Ascending aorta (tissue), 2 donors: ENCODE data around the gene PLXNA4. TPM values are rescaled to one million over a fixed set of nuclear protein-coding genes. Genes with fewer than 3 reads are reported as not detected.
A peak's percentile ranks its signal among the peaks of the same experiment; 100 is the strongest.

Experiments
- DNase-seq, 2 donors: peaks; one replicate each; pipeline ENCODE4 v3.0.0-alpha.2; 2019; ENCODE audit warnings: low spot score in 2 of 2
- H3K27ac ChIP-seq, 2 donors: fragments of 200-600 bp; sonication (generic); one replicate each; pipeline ENCODE4 v1.5.1; 2016 to 2017; ENCODE audit warnings: mild to moderate bottlenecking in 1 of 2
- H3K27me3 ChIP-seq: fragments of 200-600 bp; sonication (generic); one replicate; pipeline ENCODE4 v1.5.1; 2017
- H3K36me3 ChIP-seq, 2 donors: fragments of 200-600 bp; sonication (generic); one replicate each; pipeline ENCODE4 v1.5.1; 2016
- H3K4me1 ChIP-seq, 2 donors: fragments of 200-600 bp; sonication (generic); one replicate each; pipeline ENCODE4 v1.5.1; 2016 to 2017; ENCODE audit warnings: mild to moderate bottlenecking in 1 of 2
- H3K4me3 ChIP-seq, 2 donors: fragments of 200-600 bp; sonication (generic); one replicate each; pipeline ENCODE4 v1.5.1; 2016 to 2017; ENCODE audit warnings: mild to moderate bottlenecking in 1 of 2
- H3K9me3 ChIP-seq, 2 donors: fragments of 200-600 bp; sonication (generic); one replicate each; pipeline ENCODE4 v1.5.1; 2016
- intact Hi-C: fragments of 100-400 bp; cut with DNase I; formaldehyde crosslinking; loops from one replicate; pipeline ENCODE4 v1.15.1; 2023
- total RNA-seq: library from RNA; depleted of rRNA; stranded (reverse); fragments of >200 nt; gene quantifications from one replicate; pipeline ENCODE4 v1.1.0, GENCODE V29; 2016
- TF ChIP-seq, protein P1 (sequence below), 3 experiments: fragments of 200-600 bp in 2 of 3; fragments of 450-650 bp in 1 of 3; sonication (generic) in 2 of 3; IDR thresholded peaks; one replicate each; pipeline ENCODE4 v1.5.1; 2016 to 2019; ENCODE audit warnings: antibody characterized with exemption in 3 of 3, mild to moderate bottlenecking in 1 of 3, moderate library complexity in 1 of 3

The PLXNA4 gene
- total RNA-seq, 1 donor from 2014 or later, result 27.1 TPM

DNA sequence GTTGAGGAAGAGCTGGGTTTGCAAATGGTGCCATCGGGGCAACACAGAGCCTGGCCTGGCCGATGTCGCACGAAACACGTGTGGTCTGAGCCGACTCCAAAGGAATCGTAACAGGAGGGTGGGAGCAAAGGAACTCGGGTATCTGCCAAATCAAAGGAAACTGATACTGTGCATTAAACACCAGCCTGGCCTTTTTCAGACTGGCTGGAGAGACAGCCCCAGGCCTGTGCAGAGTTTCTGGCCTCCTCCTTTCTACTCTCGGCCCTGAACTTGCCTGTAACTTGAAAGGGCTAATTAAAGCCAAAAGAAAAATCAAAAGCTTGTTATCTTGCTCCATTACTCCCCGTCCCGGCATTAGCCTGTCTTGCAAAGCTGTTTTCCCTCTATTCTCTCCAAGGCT, 71.4 kb downstream of the PLXNA4 start:
- DNase-seq, result no peak
- intact Hi-C loops, result no loop called here
- TF ChIP-seq, protein P1, sequence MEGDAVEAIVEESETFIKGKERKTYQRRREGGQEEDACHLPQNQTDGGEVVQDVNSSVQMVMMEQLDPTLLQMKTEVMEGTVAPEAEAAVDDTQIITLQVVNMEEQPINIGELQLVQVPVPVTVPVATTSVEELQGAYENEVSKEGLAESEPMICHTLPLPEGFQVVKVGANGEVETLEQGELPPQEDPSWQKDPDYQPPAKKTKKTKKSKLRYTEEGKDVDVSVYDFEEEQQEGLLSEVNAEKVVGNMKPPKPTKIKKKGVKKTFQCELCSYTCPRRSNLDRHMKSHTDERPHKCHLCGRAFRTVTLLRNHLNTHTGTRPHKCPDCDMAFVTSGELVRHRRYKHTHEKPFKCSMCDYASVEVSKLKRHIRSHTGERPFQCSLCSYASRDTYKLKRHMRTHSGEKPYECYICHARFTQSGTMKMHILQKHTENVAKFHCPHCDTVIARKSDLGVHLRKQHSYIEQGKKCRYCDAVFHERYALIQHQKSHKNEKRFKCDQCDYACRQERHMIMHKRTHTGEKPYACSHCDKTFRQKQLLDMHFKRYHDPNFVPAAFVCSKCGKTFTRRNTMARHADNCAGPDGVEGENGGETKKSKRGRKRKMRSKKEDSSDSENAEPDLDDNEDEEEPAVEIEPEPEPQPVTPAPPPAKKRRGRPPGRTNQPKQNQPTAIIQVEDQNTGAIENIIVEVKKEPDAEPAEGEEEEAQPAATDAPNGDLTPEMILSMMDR (IDR thresholded peaks at IDR 0.05), result no peak
- Histone ChIP-seq H3K36me3 (peaks cover 0 to 14% of the 10 kb centered on the region in 2 donors), H3K27me3 (no peaks in the 10 kb centered on the region), H3K4me3 (no peak overlapping the region), H3K9me3 (no peaks in the 10 kb centered on the region), H3K27ac (no peak overlapping the region), H3K4me1 (peaks cover 0 to 6% of the 10 kb centered on the region in 2 donors)

DNA sequence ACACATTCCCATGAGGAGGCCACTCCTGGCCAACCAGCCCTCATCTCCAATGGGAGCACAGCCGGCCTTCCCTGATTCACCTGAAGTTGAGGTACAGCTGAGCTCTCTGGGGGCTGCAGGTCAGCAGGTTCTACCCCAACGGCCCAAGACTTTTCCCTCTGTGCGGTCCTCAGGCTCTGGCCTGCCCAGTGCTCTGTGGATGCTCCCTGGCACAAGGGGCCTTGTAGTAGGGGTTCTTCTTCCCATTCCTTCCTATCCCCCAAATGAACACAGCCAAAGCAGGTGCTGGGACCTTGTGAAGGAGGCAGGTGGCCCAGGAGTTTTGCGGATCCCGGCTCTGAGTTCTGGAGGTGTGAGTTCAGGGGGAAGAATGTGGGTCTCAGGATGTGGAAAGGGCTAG, 72.2 kb downstream of the PLXNA4 start:
- TF ChIP-seq, protein P1 (IDR thresholded peaks at IDR 0.05), result no peak
- Histone ChIP-seq H3K4me1 (peaks cover 0 to 6% of the 10 kb centered on the region in 2 donors), H3K36me3 (peaks cover 0 to 14% of the 10 kb centered on the region in 2 donors), H3K4me3 (no peak overlapping the region), H3K27me3 (no peaks in the 10 kb centered on the region), H3K27ac (no peak overlapping the region), H3K9me3 (no peaks in the 10 kb centered on the region)
- intact Hi-C loops, result no loop called here
- no peak for DNase-seq

DNA sequence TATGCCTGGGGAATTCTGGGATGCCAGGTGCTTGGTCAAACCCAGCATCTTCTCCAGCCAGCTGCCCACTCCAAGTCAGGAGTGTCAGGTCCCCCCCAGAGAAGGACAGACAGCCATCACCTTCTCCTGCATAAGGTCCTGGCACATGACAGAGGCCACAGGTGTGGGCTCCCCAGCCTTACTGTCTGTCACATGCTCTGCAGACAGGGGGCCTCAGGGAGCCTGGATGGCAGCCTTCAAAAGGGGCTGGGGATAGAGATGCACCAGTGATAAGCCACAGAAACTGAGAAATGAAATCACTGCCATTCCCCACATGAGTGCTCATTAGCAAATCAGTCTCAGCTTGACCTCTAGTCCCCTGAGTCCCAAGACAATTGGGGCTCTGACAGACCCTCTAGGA, 72.9 kb downstream of the PLXNA4 start:
- no peaks in the 10 kb centered on the region for H3K9me3 ChIP-seq
- no peaks in the 10 kb centered on the region for H3K27me3 ChIP-seq
- H3K27ac ChIP-seq, result no peak overlapping the region
- DNase-seq, result no peak
- intact Hi-C loops, result no loop called here
- TF ChIP-seq, protein P1 (IDR thresholded peaks at IDR 0.05), result no peak
- H3K4me1 ChIP-seq, result peaks cover 0 to 6% of the 10 kb centered on the region in 2 donors
- H3K36me3 ChIP-seq, result peaks cover 0 to 12% of the 10 kb centered on the region in 2 donors
- H3K4me3 ChIP-seq, result no peak overlapping the region

DNA sequence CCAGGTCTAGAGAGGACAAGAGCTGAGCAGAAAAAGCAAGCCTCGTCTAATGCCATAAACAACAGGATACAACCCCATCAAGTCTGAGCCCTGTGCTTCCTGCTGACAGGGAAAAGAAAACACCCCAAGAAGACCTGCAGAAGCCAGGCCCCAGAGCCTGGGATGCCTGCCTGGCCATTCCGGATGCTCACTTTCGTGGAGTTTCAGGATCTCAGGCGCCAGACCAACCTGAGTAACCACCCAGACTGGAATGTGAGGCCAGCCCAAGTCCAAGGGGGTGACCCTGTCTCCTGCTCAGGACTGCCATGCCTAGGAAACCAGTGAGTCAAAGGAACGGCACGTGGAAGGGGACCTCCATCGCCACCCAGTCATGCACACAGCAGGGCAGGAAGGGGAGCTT, 74.3 kb downstream of the PLXNA4 start:
- no peaks in the 10 kb centered on the region for H3K27me3 ChIP-seq
- no peak overlapping the region for H3K4me3 ChIP-seq
- no peak overlapping the region for H3K27ac ChIP-seq
- no peaks in the 10 kb centered on the region for H3K9me3 ChIP-seq
- peaks cover 0 to 6% of the 10 kb centered on the region in 2 donors for H3K4me1 ChIP-seq
- intact Hi-C loops, result loop anchor here (2.0 kb wide), 1 partner anchor 75 kb away; the partner anchor contains the start of gene PLXNA4
- no peak for DNase-seq
- no peaks in the 10 kb centered on the region for H3K36me3 ChIP-seq
- TF ChIP-seq, protein P1 (IDR thresholded peaks at IDR 0.05), result no peak

DNA sequence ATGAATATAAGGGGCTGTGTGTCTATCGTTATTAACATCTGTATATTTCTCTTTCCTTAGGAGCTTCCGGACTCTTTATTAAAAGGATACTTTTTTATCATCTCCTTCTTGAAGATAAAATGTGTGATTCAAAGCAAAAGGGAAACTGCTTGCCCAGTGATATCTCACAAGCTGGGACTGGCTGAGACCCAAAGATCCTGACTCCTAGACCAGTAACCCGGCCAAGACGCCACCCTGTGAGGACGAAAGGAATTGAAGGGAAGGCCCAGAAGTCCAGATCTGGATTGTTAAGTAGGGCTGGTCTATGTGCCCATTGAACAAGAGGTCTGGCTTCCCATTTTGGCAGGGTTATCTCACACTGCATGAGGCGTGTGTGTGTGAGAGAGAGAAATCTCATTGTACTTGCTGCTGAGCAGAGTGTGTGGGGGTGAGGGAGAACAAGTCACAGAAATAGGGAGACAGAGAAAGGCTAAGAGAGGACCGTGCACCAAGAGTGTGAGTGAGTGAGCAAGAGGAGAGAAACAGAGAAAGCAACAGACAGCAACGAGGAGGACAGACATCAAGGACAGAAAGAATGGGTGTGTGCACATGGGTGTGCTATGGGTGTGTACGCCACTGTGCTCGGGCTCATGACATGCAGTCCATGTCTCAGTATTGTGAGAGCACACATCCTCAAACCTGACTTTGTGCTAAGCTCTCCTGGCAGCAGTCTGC, 75.4 kb downstream of the PLXNA4 start:
- H3K36me3 ChIP-seq, result no peaks in the 10 kb centered on the region
- no peaks in the 10 kb centered on the region for H3K27me3 ChIP-seq
- no peaks in the 10 kb centered on the region for H3K9me3 ChIP-seq
- peaks cover 0 to 8% of the 10 kb centered on the region in 2 donors for H3K4me1 ChIP-seq
- no peak overlapping the region for H3K4me3 ChIP-seq
- TF ChIP-seq, protein P1 (IDR thresholded peaks at IDR 0.05), result peak; percentile 58 to 66 (median 64)
- peak in 1 of 2 donors; percentile 86 for DNase-seq
- no peak overlapping the region for H3K27ac ChIP-seq
- intact Hi-C loops, result loop anchor here (1.0 to 2.0 kb wide), 2 partner anchors 76 to 182 kb away; partner anchors contain the start of gene PLXNA4
